ENCODE measurements around the gene RTBDN.
A peak's percentile ranks its signal among the peaks of the same experiment; 100 is the strongest.

The RTBDN gene

GRCh38 chr19:12790628-12791344 is 43.6 kb downstream of the RTBDN start:
- H3K4me3 ChIP-seq (ENCODE audit: low read length), result peak overlapping the region; percentile 44
- H3K27me3 ChIP-seq (ENCODE audit: insufficient read depth, low read length), result no peaks in the 10 kb centered on the region
- H3K9me3 ChIP-seq (ENCODE audit: low read length), result no peaks in the 10 kb centered on the region
- H3K4me1 ChIP-seq (ENCODE audit: insufficient read depth, low read length), result peaks cover 43% of the 10 kb centered on the region
- no peaks in the 10 kb centered on the region for H3K36me3 ChIP-seq (ENCODE audit: insufficient read depth, low read length)
- H2AFZ ChIP-seq (ENCODE audit: low read depth, low read length), result no peak overlapping the region

- peak overlapping the region; percentile 44 for H3K4me3 ChIP-seq (ENCODE audit: low read length)
- H2AFZ ChIP-seq (ENCODE audit: low read depth, low read length), result peak overlapping the region; percentile 44
- no peaks in the 10 kb centered on the region for H3K27me3 ChIP-seq (ENCODE audit: insufficient read depth, low read length)
- H3K9me3 ChIP-seq (ENCODE audit: low read length), result no peaks in the 10 kb centered on the region
- no peaks in the 10 kb centered on the region for H3K36me3 ChIP-seq (ENCODE audit: insufficient read depth, low read length)
- H3K4me1 ChIP-seq (ENCODE audit: insufficient read depth, low read length), result peaks cover 50% of the 10 kb centered on the region
These were observed 44.3 kb downstream of the RTBDN start for GRCh38 chr19:12789904-12790619.

- H3K36me3 ChIP-seq (ENCODE audit: insufficient read depth, low read length), result no peaks in the 10 kb centered on the region
- peaks cover 54% of the 10 kb centered on the region for H3K4me1 ChIP-seq (ENCODE audit: insufficient read depth, low read length)
- H2AFZ ChIP-seq (ENCODE audit: low read depth, low read length), result no peak overlapping the region
- no peaks in the 10 kb centered on the region for H3K9me3 ChIP-seq (ENCODE audit: low read length)
- peak overlapping the region; percentile 29 for H3K4me3 ChIP-seq (ENCODE audit: low read length)
- no peaks in the 10 kb centered on the region for H3K27me3 ChIP-seq (ENCODE audit: insufficient read depth, low read length)
These were observed 45.1 kb downstream of the RTBDN start for GRCh38 chr19:12789098-12789903.

- Histone ChIP-seq H3K4me3 (ENCODE audit: low read length) (peak overlapping the region; percentile 29), H3K36me3 (ENCODE audit: insufficient read depth, low read length) (no peaks in the 10 kb centered on the region), H2AFZ (ENCODE audit: low read depth, low read length) (no peak overlapping the region), H3K9me3 (ENCODE audit: low read length) (no peaks in the 10 kb centered on the region), H3K27me3 (ENCODE audit: insufficient read depth, low read length) (no peaks in the 10 kb centered on the region), H3K4me1 (ENCODE audit: insufficient read depth, low read length) (peaks cover 56% of the 10 kb centered on the region)
These were observed 45.7 kb downstream of the RTBDN start for GRCh38 chr19:12788682-12789097.

GRCh38 chr19:12788042-12788681 is 46.2 kb downstream of the RTBDN start:
- Histone ChIP-seq H3K4me3 (ENCODE audit: low read length) (no peak overlapping the region), H3K36me3 (ENCODE audit: insufficient read depth, low read length) (no peaks in the 10 kb centered on the region), H3K9me3 (ENCODE audit: low read length) (no peaks in the 10 kb centered on the region), H3K4me1 (ENCODE audit: insufficient read depth, low read length) (peaks cover 59% of the 10 kb centered on the region), H2AFZ (ENCODE audit: low read depth, low read length) (no peak overlapping the region), H3K27me3 (ENCODE audit: insufficient read depth, low read length) (no peaks in the 10 kb centered on the region)

- H3K4me1 ChIP-seq (ENCODE audit: insufficient read depth, low read length), result peaks cover 63% of the 10 kb centered on the region
These were observed 46.9 kb downstream of the RTBDN start for GRCh38 chr19:12787458-12787857.

GRCh38 chr19:12786952-12787351 is 47.4 kb downstream of the RTBDN start:
- Histone ChIP-seq H3K36me3 (ENCODE audit: insufficient read depth, low read length) (no peaks in the 10 kb centered on the region), H2AFZ (ENCODE audit: low read depth, low read length) (no peak overlapping the region), H3K27me3 (ENCODE audit: insufficient read depth, low read length) (no peaks in the 10 kb centered on the region), H3K4me3 (ENCODE audit: low read length) (no peak overlapping the region), H3K9me3 (ENCODE audit: low read length) (no peaks in the 10 kb centered on the region), H3K4me1 (ENCODE audit: insufficient read depth, low read length) (peaks cover 68% of the 10 kb centered on the region)

More at GRCh38 chr19:12787458-12787857, 46.9 kb downstream of the RTBDN start:
- Histone ChIP-seq H2AFZ (ENCODE audit: low read depth, low read length) (no peak overlapping the region), H3K9me3 (ENCODE audit: low read length) (no peaks in the 10 kb centered on the region), H3K36me3 (ENCODE audit: insufficient read depth, low read length) (no peaks in the 10 kb centered on the region), H3K4me3 (ENCODE audit: low read length) (no peak overlapping the region), H3K27me3 (ENCODE audit: insufficient read depth, low read length) (no peaks in the 10 kb centered on the region)

GRCh38 chr19:12786141-12786870 is 48.1 kb downstream of the RTBDN start:
- no peaks in the 10 kb centered on the region for H3K27me3 ChIP-seq (ENCODE audit: insufficient read depth, low read length)
- no peak overlapping the region for H2AFZ ChIP-seq (ENCODE audit: low read depth, low read length)
- no peak overlapping the region for H3K4me3 ChIP-seq (ENCODE audit: low read length)
- no peaks in the 10 kb centered on the region for H3K9me3 ChIP-seq (ENCODE audit: low read length)
- H3K36me3 ChIP-seq (ENCODE audit: insufficient read depth, low read length), result no peaks in the 10 kb centered on the region
- peaks cover 68% of the 10 kb centered on the region for H3K4me1 ChIP-seq (ENCODE audit: insufficient read depth, low read length)

- no peak overlapping the region for H2AFZ ChIP-seq (ENCODE audit: low read depth, low read length)
- peaks cover 62% of the 10 kb centered on the region for H3K4me1 ChIP-seq (ENCODE audit: insufficient read depth, low read length)
- no peaks in the 10 kb centered on the region for H3K36me3 ChIP-seq (ENCODE audit: insufficient read depth, low read length)
These were observed 48.8 kb downstream of the RTBDN start for GRCh38 chr19:12785431-12786031.

GRCh38 chr19:12784871-12785430 is 49.4 kb downstream of the RTBDN start:
- H2AFZ ChIP-seq (ENCODE audit: low read depth, low read length), result no peak overlapping the region
- H3K9me3 ChIP-seq (ENCODE audit: low read length), result no peaks in the 10 kb centered on the region
- H3K4me1 ChIP-seq (ENCODE audit: insufficient read depth, low read length), result peaks cover 57% of the 10 kb centered on the region
- H3K4me3 ChIP-seq (ENCODE audit: low read length), result no peak overlapping the region
- no peaks in the 10 kb centered on the region for H3K27me3 ChIP-seq (ENCODE audit: insufficient read depth, low read length)
- no peaks in the 10 kb centered on the region for H3K36me3 ChIP-seq (ENCODE audit: insufficient read depth, low read length)

More at GRCh38 chr19:12785431-12786031, 48.8 kb downstream of the RTBDN start:
- Histone ChIP-seq H3K9me3 (ENCODE audit: low read length) (no peaks in the 10 kb centered on the region), H3K27me3 (ENCODE audit: insufficient read depth, low read length) (no peaks in the 10 kb centered on the region), H3K4me3 (ENCODE audit: low read length) (no peak overlapping the region)

- peaks cover 58% of the 10 kb centered on the region for H3K4me1 ChIP-seq (ENCODE audit: insufficient read depth, low read length)
- H3K4me3 ChIP-seq (ENCODE audit: low read length), result no peak overlapping the region
- no peaks in the 10 kb centered on the region for H3K9me3 ChIP-seq (ENCODE audit: low read length)
- no peaks in the 10 kb centered on the region for H3K36me3 ChIP-seq (ENCODE audit: insufficient read depth, low read length)
- no peak overlapping the region for H2AFZ ChIP-seq (ENCODE audit: low read depth, low read length)
- no peaks in the 10 kb centered on the region for H3K27me3 ChIP-seq (ENCODE audit: insufficient read depth, low read length)
These were observed 49.9 kb downstream of the RTBDN start for GRCh38 chr19:12784394-12784870.

Measured in neuron (in vitro differentiated cells).